ENCODE data around the gene GAS7.

- TF ChIP-seq PATZ1 (CRISPR knock-in tag; IDR thresholded peaks at IDR 0.05; ENCODE audit: borderline replicate concordance) (no peak), SNAI2 (CRISPR knock-in tag; IDR thresholded peaks at IDR 0.05) (no peak), ZNF70 (CRISPR knock-in tag; IDR thresholded peaks at IDR 0.05) (no peak), ESRRG (CRISPR knock-in tag; IDR thresholded peaks at IDR 0.05) (no peak), ZFP30 (CRISPR knock-in tag; IDR thresholded peaks at IDR 0.05) (no peak)
- TF ChIP-seq, protein P1, sequence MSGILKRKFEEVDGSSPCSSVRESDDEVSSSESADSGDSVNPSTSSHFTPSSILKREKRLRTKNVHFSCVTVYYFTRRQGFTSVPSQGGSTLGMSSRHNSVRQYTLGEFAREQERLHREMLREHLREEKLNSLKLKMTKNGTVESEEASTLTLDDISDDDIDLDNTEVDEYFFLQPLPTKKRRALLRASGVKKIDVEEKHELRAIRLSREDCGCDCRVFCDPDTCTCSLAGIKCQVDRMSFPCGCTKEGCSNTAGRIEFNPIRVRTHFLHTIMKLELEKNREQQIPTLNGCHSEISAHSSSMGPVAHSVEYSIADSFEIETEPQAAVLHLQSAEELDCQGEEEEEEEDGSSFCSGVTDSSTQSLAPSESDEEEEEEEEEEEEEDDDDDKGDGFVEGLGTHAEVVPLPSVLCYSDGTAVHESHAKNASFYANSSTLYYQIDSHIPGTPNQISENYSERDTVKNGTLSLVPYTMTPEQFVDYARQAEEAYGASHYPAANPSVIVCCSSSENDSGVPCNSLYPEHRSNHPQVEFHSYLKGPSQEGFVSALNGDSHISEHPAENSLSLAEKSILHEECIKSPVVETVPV (CRISPR knock-in tag; IDR thresholded peaks at IDR 0.05): no peak
Measured at GRCh38 chr17:10126616-10127501, 71.5 kb downstream of the GAS7 start.
